Hindlimb muscle (tissue), 1 donor: Measurements from ENCODE around the gene NMRAL1. TPM values are rescaled to one million over a fixed set of nuclear protein-coding genes. Genes with fewer than 3 reads are reported as not detected.

Experiments used
- DNase-seq: peaks from one replicate; pipeline ENCODE4 v3.0.0-alpha.2; 2013
- polyA plus RNA-seq: library from polyadenylated mRNA; unstranded; fragments of 120-200 nt; gene quantifications from one replicate; pipeline ENCODE4 v1.2.1, GENCODE V29; 2013; ENCODE audit not compliant: insufficient read length

Gene NMRAL1
- polyA plus RNA-seq, 1 donor: 16.0 TPM

- DNase-seq: no peak
Measured at GRCh38 chr16:4465977-4466779, 8.2 kb downstream of the NMRAL1 start.

- DNase-seq: no peak
Measured at GRCh38 chr16:4463522-4464163, 10.8 kb downstream of the NMRAL1 start.

GRCh38 chr16:4461250-4462085, 13.0 kb downstream of the NMRAL1 start:
- DNase-seq: no peak

GRCh38 chr16:4460936-4461249, 13.5 kb downstream of the NMRAL1 start:
- DNase-seq: no peak

- DNase-seq: no peak
Measured at GRCh38 chr16:4455951-4456350, 18.5 kb downstream of the NMRAL1 start.

GRCh38 chr16:4455081-4455480, 19.3 kb downstream of the NMRAL1 start:
- DNase-seq: no peak

- DNase-seq: no peak
Measured at GRCh38 chr16:4454623-4455022, 19.8 kb downstream of the NMRAL1 start.

- no peak for DNase-seq
Measured at GRCh38 chr16:4452674-4453073, 21.8 kb downstream of the NMRAL1 start.

GRCh38 chr16:4450931-4451519, 23.4 kb downstream of the NMRAL1 start:
- no peak for DNase-seq

GRCh38 chr16:4450430-4450829, 24.0 kb downstream of the NMRAL1 start:
- no peak for DNase-seq

- DNase-seq: no peak
Measured at GRCh38 chr16:4443986-4444385, 30.4 kb downstream of the NMRAL1 start.

- no peak for DNase-seq
Measured at GRCh38 chr16:4443271-4443670, 31.2 kb downstream of the NMRAL1 start.

- DNase-seq: no peak
Measured at GRCh38 chr16:4442371-4442770, 32.1 kb downstream of the NMRAL1 start.

GRCh38 chr16:4437366-4437765, 37.1 kb downstream of the NMRAL1 start:
- DNase-seq: no peak

- no peak for DNase-seq
Measured at GRCh38 chr16:4435337-4436067, 38.9 kb downstream of the NMRAL1 start.

GRCh38 chr16:4433914-4434787, 40.3 kb downstream of the NMRAL1 start:
- DNase-seq: no peak

- no peak for DNase-seq
Measured at GRCh38 chr16:4433228-4433627, 41.2 kb downstream of the NMRAL1 start.

- DNase-seq: no peak
Measured at GRCh38 chr16:4431023-4431422, 43.4 kb downstream of the NMRAL1 start.

- DNase-seq: no peak
Measured at GRCh38 chr16:4428500-4428899, 45.9 kb downstream of the NMRAL1 start.

GRCh38 chr16:4426722-4427372, 47.6 kb downstream of the NMRAL1 start:
- no peak for DNase-seq
